Inflammatory macrophage treated with lipopolysaccharide for 4 hours (primary cell): Measurements from ENCODE around the gene RCBTB1.
A peak's percentile ranks its signal among the peaks of the same experiment; 100 is the strongest.

ENCODE experiments used
- DNase-seq: peaks from one replicate; pipeline ENCODE4 v3.0.0-alpha.2; 2020

RCBTB1 gene

GRCh38 chr13:49502954-49503353 lies 82.4 kb downstream of the RCBTB1 start:
- no peak for DNase-seq

DNA sequence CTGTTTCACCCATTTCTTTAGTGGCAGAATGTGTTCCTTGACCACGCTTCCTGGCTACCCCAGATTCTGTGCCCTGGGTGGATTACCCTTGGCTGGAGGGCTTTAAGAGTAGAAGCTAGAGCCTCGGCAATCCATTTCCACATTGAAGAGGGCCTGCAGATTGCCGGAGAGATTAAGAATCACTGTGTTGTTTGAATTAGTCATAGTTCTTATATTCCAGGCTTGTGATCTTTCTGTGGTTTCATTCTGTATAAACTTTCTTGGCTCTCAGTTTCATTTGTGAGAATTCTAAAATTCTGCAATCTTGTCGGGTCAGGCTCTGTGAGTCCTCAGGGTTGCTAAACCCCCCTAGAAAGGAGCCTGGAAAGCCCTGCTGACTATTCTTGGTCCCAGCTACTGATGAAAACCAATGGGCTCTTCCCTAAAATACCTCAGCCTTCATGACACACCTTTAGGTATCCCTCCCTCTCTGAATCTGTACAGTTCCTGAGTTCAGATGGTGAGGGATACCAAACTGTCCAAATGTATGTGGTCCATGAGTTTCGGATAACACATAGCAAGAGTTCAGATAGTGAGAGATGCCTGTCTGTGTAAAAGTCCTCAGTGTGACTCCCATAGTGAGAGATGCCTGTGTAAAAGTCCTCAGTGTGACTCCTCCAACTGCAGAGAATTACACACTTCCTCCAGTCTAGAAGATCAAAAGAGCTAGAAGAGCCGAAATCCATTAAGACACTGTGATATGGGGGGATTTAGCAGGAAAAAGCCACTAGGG lies 85.3 kb downstream of the RCBTB1 start:
- DNase-seq: peak; percentile 65

- DNase-seq: no peak
Observed at GRCh38 chr13:49498206-49498605, 87.2 kb downstream of the RCBTB1 start.

- DNase-seq: no peak
Observed at GRCh38 chr13:49497272-49497671, 88.1 kb downstream of the RCBTB1 start.

GRCh38 chr13:49496837-49497236 lies 88.5 kb downstream of the RCBTB1 start:
- peak; percentile 26 for DNase-seq

DNA sequence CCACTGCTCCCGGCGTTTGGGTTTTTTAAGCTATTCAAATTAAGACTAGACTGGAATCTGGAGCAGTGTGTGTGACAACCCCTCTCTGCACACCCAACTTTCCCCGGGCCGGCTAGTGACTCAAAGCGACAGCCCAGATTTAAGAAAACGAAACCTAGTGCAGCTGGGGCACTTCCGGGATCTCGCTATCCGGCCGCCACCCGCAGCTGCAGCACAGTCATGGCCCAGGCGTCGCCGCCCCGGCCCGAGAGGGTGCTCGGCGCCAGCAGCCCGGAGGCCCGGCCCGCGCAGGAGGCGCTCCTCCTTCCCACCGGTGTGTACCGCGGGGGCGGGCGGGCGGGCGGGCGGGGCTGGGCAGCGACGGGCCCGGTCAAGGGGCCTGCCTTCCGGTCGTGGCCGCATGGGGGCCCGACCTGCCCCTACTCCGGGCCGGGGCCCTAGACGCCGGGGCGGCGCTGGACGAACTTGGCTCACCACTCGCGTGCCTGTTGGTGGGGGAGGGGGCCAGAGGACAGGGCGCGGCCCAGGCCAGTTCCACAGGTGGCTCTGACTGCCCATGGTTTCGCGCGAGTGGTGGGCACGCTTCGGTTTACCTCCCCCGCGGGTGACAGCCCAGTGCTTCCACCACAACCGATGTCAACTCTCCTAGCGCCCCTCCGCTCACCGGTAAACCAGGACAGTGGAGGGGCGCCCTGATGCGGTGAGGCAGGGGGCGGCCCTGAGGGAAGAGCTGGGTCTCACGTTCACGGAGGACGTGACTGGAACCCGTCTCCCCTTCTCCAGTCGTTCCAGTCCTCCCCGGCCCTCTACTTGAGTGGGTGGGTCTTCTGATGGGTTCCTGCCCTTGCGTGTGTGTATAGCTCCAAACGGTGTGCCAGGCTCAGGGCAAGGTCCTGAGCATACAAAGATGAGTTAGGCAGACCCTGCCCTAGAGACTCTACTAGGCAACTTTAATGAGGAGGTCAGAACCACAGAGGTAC lies 89.3 kb downstream of the RCBTB1 start, which contains the start of gene PHF11:
TSS of gene PHF11 (plus strand) at position 171 of the 980 bp plus-strand sequence. CDS start at position 220, 49 bp downstream.
- peak; percentile 94 for DNase-seq

DNA sequence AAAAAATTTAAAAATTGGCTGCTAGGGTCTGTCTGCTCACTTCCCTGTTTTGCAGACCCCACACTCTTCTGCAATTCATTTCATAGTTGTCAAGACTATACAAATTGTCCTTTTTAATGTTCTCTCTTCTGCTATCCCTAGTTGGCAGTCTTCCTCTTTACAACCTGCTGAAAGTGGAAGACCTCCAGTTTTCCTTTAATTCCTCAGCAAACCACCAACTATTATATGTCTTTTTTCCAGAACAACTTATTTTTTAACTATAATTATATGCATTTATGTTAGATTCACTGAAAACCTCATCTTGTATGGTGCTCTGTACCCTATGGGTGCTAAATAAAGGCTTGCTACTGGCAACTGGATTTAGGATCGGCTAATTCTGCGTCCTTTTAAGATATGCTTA lies 90.7 kb downstream of the RCBTB1 start:
- peak; percentile 27 for DNase-seq

GRCh38 chr13:49488563-49488962 lies 96.8 kb downstream of the RCBTB1 start:
- DNase-seq: no peak
